ENCODE data around the gene ZC3H11A. TPM values are rescaled to one million over a fixed set of nuclear protein-coding genes. Genes with fewer than 3 reads are reported as not detected.

Gene ZC3H11A
- total RNA-seq, 1 donor from 2014 or later = 111 TPM

DNA sequence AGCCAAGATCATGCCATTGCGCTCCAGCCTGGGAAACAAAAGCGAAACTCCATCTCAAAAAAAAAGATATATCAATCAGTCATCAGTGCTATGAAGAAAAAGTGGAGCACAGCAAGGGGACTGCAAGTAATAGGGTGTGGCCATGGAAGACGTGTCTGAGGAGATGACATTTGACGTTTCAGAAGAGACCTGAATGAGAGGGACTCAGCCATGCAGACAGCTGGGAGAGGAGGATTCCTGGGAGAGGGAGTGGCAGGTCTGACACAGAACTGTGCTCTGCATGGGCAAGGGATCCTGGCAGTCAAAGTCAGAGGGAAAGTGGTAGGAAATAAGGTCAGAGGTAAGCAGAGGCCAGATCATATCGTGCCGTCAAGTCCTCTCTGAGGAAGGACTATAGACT is 27.2 kb upstream of the ZC3H11A start:
- Histone ChIP-seq H3K36me3 (no peaks in the 10 kb centered on the region), H3K27ac (no peak overlapping the region), H3K4me3 (no peak overlapping the region), H3K9me3 (no peaks in the 10 kb centered on the region), H3K27me3 (peaks cover 3% of the 10 kb centered on the region), H3K4me1 (peaks cover 44% of the 10 kb centered on the region)
- intact Hi-C loops (cut with DNase I) = no loop called here
- TF ChIP-seq POLR2A (IDR thresholded peaks at IDR 0.05) = no peak
- no peak for TF ChIP-seq POLR2AphosphoS5 (IDR thresholded peaks at IDR 0.05; ENCODE audit: insufficient read depth in 1 of 2, low read depth in 1 of 2)
- TF ChIP-seq, protein P1, sequence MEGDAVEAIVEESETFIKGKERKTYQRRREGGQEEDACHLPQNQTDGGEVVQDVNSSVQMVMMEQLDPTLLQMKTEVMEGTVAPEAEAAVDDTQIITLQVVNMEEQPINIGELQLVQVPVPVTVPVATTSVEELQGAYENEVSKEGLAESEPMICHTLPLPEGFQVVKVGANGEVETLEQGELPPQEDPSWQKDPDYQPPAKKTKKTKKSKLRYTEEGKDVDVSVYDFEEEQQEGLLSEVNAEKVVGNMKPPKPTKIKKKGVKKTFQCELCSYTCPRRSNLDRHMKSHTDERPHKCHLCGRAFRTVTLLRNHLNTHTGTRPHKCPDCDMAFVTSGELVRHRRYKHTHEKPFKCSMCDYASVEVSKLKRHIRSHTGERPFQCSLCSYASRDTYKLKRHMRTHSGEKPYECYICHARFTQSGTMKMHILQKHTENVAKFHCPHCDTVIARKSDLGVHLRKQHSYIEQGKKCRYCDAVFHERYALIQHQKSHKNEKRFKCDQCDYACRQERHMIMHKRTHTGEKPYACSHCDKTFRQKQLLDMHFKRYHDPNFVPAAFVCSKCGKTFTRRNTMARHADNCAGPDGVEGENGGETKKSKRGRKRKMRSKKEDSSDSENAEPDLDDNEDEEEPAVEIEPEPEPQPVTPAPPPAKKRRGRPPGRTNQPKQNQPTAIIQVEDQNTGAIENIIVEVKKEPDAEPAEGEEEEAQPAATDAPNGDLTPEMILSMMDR (IDR thresholded peaks at IDR 0.05) = no peak
- no peak for DNase-seq (ENCODE audit: extremely low spot score in 2 of 2)

DNA sequence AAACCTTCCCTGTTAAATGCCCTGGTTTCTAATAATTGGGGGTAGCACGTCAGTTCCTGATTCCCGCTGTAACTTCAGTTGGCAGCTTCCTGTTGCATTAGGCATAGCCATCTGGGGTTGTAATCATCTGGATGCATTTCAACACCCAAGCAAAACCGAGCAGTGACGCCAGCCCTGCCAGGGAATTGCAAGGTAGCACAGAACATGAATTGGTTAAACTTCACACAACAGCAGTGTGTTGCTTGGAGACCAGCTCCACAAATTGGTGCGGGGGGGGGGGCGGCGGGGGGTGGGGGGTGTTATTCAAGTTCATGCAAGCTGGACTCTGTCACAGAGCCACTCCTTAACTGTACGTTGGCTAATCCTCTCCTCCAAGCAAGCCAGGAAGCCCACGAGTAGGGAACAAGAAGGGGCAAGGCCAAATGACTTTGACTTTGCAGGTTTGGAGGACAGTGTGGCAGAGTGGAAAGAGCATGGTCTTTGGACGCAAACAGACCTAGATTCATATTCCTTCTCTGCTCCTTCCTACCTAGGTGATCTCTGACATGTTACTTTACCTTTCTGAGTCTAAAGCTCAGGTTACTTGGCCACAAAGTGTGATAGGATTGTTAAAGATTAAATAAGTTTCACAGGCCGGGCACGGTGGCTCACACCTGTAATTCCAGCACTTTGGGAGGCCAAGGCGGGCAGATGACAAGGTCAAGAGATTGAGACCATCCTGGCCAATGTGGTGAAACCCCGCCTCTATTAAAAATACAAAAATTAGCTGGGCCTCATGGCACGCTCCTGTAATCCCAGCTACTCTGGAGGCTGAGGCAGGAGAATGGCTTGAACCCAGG is 25.7 kb upstream of the ZC3H11A start:
- peak in 1 of 2 donors; percentile 92 for DNase-seq (ENCODE audit: extremely low spot score in 2 of 2)
- TF ChIP-seq, protein P1 (IDR thresholded peaks at IDR 0.05) = no peak
- TF ChIP-seq POLR2A (IDR thresholded peaks at IDR 0.05) (no peak), POLR2AphosphoS5 (IDR thresholded peaks at IDR 0.05; ENCODE audit: insufficient read depth in 1 of 2, low read depth in 1 of 2) (peak in 1 of 2 donors; percentile 36)
- Histone ChIP-seq H3K27ac (no peak overlapping the region), H3K9me3 (no peaks in the 10 kb centered on the region), H3K36me3 (no peaks in the 10 kb centered on the region), H3K4me3 (no peak overlapping the region), H3K4me1 (peaks cover 44% of the 10 kb centered on the region), H3K27me3 (peaks cover 3% of the 10 kb centered on the region)
- intact Hi-C loops (cut with DNase I) = no loop called here

DNA sequence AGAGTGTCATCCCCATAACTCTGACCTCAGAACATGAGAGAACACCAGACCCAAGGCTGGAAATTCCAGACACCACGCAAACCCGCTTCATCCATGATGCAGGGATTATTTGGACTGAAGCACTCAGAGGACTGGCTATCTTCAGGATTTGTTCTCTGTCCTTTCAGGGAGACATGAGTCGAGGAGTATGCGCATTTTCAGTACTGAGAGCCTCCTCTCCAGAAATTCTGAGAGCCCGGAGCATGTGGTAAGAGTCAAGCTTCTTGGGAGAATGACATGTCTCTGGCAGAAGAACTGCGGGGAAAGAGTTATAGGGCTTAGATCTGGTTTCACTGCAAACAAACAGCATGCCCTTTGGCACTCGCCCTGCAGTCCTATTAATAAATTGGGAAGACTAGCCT is 23.5 kb upstream of the ZC3H11A start:
- H3K4me3 ChIP-seq = peak overlapping the region in 1 of 2 donors; percentile 7
- peak overlapping the region; percentile 63 for H3K27ac ChIP-seq
- H3K9me3 ChIP-seq = no peaks in the 10 kb centered on the region
- no peaks in the 10 kb centered on the region for H3K36me3 ChIP-seq
- peaks cover 3% of the 10 kb centered on the region for H3K27me3 ChIP-seq
- peak in 1 of 2 donors; percentile 43 for TF ChIP-seq POLR2AphosphoS5 (IDR thresholded peaks at IDR 0.05; ENCODE audit: insufficient read depth in 1 of 2, low read depth in 1 of 2)
- no peak for TF ChIP-seq POLR2A (IDR thresholded peaks at IDR 0.05)
- no peak for DNase-seq (ENCODE audit: extremely low spot score in 2 of 2)
- intact Hi-C loops (cut with DNase I) = no loop called here
- peaks cover 44% of the 10 kb centered on the region for H3K4me1 ChIP-seq

DNA sequence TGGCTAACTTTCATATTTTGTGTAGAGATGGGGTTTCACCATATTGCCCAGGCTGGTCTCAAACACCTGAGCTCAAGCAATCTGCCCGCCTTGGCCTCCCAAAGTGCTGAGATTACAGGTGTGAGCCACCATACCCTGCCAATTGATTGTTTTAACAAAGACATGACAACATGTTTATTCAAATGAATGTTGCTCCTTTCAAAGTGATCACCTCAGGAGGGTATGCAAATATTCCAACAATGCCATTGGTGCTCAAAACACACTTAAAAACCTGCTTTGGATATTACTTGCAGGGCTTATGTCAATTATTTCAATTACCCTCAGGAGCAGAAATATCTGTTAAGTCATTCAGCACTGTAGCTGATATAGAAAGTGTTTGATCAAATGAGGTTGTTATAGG is 22.6 kb upstream of the ZC3H11A start:
- H3K27me3 ChIP-seq = peaks cover 3% of the 10 kb centered on the region
- intact Hi-C loops (cut with DNase I) = no loop called here
- no peaks in the 10 kb centered on the region for H3K9me3 ChIP-seq
- TF ChIP-seq POLR2AphosphoS5 (IDR thresholded peaks at IDR 0.05; ENCODE audit: insufficient read depth in 1 of 2, low read depth in 1 of 2) (no peak), POLR2A (IDR thresholded peaks at IDR 0.05) (no peak)
- no peak overlapping the region for H3K27ac ChIP-seq
- no peak overlapping the region for H3K4me3 ChIP-seq
- peaks cover 43% of the 10 kb centered on the region for H3K4me1 ChIP-seq
- H3K36me3 ChIP-seq = no peaks in the 10 kb centered on the region
- DNase-seq (ENCODE audit: extremely low spot score in 2 of 2) = no peak

DNA sequence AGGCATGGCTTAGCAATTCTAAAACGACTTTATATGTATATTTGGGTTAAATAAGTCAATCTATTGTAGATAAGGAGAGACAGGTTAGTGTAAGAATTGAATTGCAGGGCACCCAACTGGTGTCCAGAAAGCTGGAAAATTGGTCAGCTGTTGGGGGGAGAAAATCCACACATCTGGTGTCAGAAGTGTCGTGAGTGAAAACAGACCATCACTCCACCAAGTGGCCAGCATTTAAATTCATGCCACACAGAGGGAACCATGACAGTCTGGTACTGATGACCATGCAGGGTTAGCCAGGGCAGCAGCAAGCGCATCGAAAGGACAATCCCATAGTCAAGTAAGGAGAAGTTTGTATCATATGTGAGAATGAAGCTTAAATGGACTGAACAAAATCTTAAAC is 18.8 kb upstream of the ZC3H11A start:
- no peak for DNase-seq (ENCODE audit: extremely low spot score in 2 of 2)
- H3K4me1 ChIP-seq = peaks cover 9% of the 10 kb centered on the region
- H3K27me3 ChIP-seq = no peaks in the 10 kb centered on the region
- H3K36me3 ChIP-seq = no peaks in the 10 kb centered on the region
- intact Hi-C loops (cut with DNase I) = no loop called here
- no peak for TF ChIP-seq POLR2A (IDR thresholded peaks at IDR 0.05)
- TF ChIP-seq POLR2AphosphoS5 (IDR thresholded peaks at IDR 0.05; ENCODE audit: insufficient read depth in 1 of 2, low read depth in 1 of 2) = no peak
- TF ChIP-seq, protein P1 (IDR thresholded peaks at IDR 0.05) = no peak
- no peak overlapping the region for H3K27ac ChIP-seq
- no peak overlapping the region for H3K4me3 ChIP-seq
- no peaks in the 10 kb centered on the region for H3K9me3 ChIP-seq

DNA sequence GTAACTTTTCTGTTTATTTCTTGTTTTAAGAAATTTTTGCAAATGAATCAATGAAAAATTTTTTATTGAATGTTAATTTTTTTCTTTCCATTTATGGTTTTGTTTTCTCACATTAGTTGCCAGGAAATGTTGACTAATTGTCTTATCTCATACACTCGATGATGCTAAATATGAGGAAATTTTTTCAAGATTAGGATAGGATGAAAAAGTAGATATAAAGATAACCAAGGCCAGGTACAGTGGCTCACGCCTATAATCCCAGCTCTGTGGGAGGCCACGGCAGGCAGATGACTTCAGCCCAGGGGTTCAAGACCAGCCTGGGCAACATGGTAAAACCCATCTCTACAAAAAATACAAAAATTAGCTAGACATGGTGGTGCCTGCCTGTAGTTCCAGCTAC is 17.8 kb upstream of the ZC3H11A start:
- TF ChIP-seq POLR2AphosphoS5 (IDR thresholded peaks at IDR 0.05; ENCODE audit: insufficient read depth in 1 of 2, low read depth in 1 of 2) (no peak), POLR2A (IDR thresholded peaks at IDR 0.05) (no peak)
- TF ChIP-seq, protein P1 (IDR thresholded peaks at IDR 0.05) = no peak
- Histone ChIP-seq H3K9me3 (no peaks in the 10 kb centered on the region), H3K27me3 (no peaks in the 10 kb centered on the region), H3K4me3 (no peak overlapping the region), H3K4me1 (no peaks in the 10 kb centered on the region), H3K36me3 (no peaks in the 10 kb centered on the region), H3K27ac (no peak overlapping the region)
- DNase-seq (ENCODE audit: extremely low spot score in 2 of 2) = no peak
- intact Hi-C loops (cut with DNase I) = no loop called here

All from vagina (tissue), 2 donors.